Renal pelvis (tissue), 12 donors: ENCODE data around the gene CIB1. TPM values are rescaled to one million over a fixed set of nuclear protein-coding genes. Genes with fewer than 3 reads are reported as not detected.
"Not testable (repeated sequence)": the region's sequence is repeated elsewhere in the genome, so short reads cannot be mapped to it uniquely, and the experiment has no call there.

Experiments used
- DNase-seq: peaks from one replicate; pipeline ENCODE4 v3.0.0-alpha.2; 2013
- long read RNA-seq, 16 experiments: transcript quantifications; one replicate each; lab custom pipeline, GENCODE V29; 2026
- polyA plus RNA-seq, 3 donors: library from polyadenylated mRNA; unstranded; fragments of 120-200 nt; gene quantifications; one replicate each; pipeline ENCODE4 v1.2.1, GENCODE V29; 2013; ENCODE audit not compliant: insufficient read length in 3 of 3

CIB1 gene
- 10 to 100 TPM; 55.7 to 63.4 (median 63.0) TPM for polyA plus RNA-seq
- long read RNA-seq, donor 1, transcript CIB1-201 (7 exons, 1,247 nt): major isoform, 41 of 48 reads
- long read RNA-seq, donor 1, partial matches to known transcripts: 7 of 48 reads
- long read RNA-seq, donor 1, other reads (novel, unspliced or antisense): 0 of 48 reads
- long read RNA-seq, donor 2, transcript CIB1-201 (7 exons, 1,247 nt): major isoform, 43 of 397 reads
- long read RNA-seq, donor 2, partial matches to known transcripts: 314 of 397 reads
- long read RNA-seq, donor 2, other reads (novel, unspliced or antisense): 40 of 397 reads
- long read RNA-seq, donor 3, transcript CIB1-201 (7 exons, 1,247 nt): major isoform, 27 of 27 reads
- long read RNA-seq, donor 3, partial matches to known transcripts: 0 of 27 reads
- long read RNA-seq, donor 3, other reads (novel, unspliced or antisense): 0 of 27 reads
- long read RNA-seq, donor 4, transcript CIB1-201 (7 exons, 1,247 nt): major isoform, 51 of 61 reads
- long read RNA-seq, donor 4, partial matches to known transcripts: 10 of 61 reads
- long read RNA-seq, donor 4, other reads (novel, unspliced or antisense): 0 of 61 reads
- long read RNA-seq, donor 5, transcript CIB1-201 (7 exons, 1,247 nt): major isoform, 18 of 18 reads
- long read RNA-seq, donor 5, partial matches to known transcripts: 0 of 18 reads
- long read RNA-seq, donor 5, other reads (novel, unspliced or antisense): 0 of 18 reads
- long read RNA-seq, donor 6, transcript CIB1-201 (7 exons, 1,247 nt): major isoform, 37 of 48 reads
- long read RNA-seq, donor 6, partial matches to known transcripts: 11 of 48 reads
- long read RNA-seq, donor 6, other reads (novel, unspliced or antisense): 0 of 48 reads
- long read RNA-seq, donor 7, transcript CIB1-201 (7 exons, 1,247 nt): major isoform, 32 of 289 reads
- long read RNA-seq, donor 7, partial matches to known transcripts: 239 of 289 reads
- long read RNA-seq, donor 7, other reads (novel, unspliced or antisense): 17 of 289 reads
- long read RNA-seq, donor 8, transcript CIB1-201 (7 exons, 1,247 nt): major isoform, 9 of 9 reads
- long read RNA-seq, donor 8, partial matches to known transcripts: 0 of 9 reads
- long read RNA-seq, donor 8, other reads (novel, unspliced or antisense): 0 of 9 reads
- long read RNA-seq, donor 9, transcript CIB1-201 (7 exons, 1,247 nt): major isoform, 39 of 54 reads
- long read RNA-seq, donor 9, partial matches to known transcripts: 15 of 54 reads
- long read RNA-seq, donor 9, other reads (novel, unspliced or antisense): 0 of 54 reads
- long read RNA-seq, donor 10, transcript CIB1-201 (7 exons, 1,247 nt): major isoform, 37 of 42 reads
- long read RNA-seq, donor 10, partial matches to known transcripts: 5 of 42 reads
- long read RNA-seq, donor 10, other reads (novel, unspliced or antisense): 0 of 42 reads
- long read RNA-seq, donor 11, transcript CIB1-201 (7 exons, 1,247 nt): major isoform, 22 of 33 reads
- long read RNA-seq, donor 11, partial matches to known transcripts: 11 of 33 reads
- long read RNA-seq, donor 11, other reads (novel, unspliced or antisense): 0 of 33 reads
- long read RNA-seq, donor 12, transcript CIB1-201 (7 exons, 1,247 nt): major isoform, 46 of 68 reads
- long read RNA-seq, donor 12, partial matches to known transcripts: 22 of 68 reads
- long read RNA-seq, donor 12, other reads (novel, unspliced or antisense): 0 of 68 reads
- long read RNA-seq, donor 13, transcript CIB1-201 (7 exons, 1,247 nt): major isoform, 20 of 28 reads
- long read RNA-seq, donor 13, partial matches to known transcripts: 8 of 28 reads
- long read RNA-seq, donor 13, other reads (novel, unspliced or antisense): 0 of 28 reads
- long read RNA-seq, donor 14: 0 reads
- long read RNA-seq, donor 15: 0 reads
- long read RNA-seq, donor 16, transcript CIB1-201 (7 exons, 1,247 nt): major isoform, 43 of 63 reads
- long read RNA-seq, donor 16, partial matches to known transcripts: 20 of 63 reads
- long read RNA-seq, donor 16, other reads (novel, unspliced or antisense): 0 of 63 reads

DNA sequence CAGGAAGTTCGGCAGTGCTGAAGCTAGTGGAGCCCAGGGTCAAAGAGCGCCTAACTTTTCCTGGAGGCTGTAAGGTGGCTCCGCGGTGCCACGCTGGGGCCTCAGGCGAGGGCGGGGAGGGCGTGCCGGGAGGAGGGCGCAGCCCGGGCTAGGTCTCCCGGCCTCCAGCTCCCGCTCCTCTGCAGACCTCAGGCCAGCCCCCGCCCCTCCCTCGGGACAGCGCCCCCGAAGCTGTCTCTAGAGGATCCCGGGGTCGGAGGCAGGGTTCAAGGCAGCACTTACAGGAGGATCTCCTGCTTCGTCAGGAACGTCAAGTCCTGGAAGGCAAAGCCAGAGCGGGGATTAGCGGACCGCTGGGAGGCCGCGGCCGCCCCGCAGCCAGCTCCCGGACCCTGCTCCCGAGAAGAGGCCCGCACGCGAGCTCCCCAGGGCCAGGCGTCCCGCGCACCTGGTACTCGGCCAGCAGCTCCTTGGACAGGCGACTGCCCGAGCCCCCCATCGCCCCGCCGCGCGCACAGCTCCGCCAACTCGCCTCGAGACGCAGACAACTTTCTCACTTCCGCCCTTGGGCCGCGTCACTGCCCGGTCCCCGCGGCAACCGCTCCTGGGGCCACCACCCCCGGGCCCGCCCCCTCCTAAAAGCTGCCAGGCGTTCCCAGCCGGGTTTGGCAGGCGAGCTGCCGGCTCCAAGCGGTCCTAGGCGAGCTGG lies at the start of gene CIB1:
Gene CIB1 (minus strand): TSS at position 555 of the 709 bp plus-strand sequence. CDS start 56 bp downstream, at position 499.
- DNase-seq: peak; percentile 95

DNA sequence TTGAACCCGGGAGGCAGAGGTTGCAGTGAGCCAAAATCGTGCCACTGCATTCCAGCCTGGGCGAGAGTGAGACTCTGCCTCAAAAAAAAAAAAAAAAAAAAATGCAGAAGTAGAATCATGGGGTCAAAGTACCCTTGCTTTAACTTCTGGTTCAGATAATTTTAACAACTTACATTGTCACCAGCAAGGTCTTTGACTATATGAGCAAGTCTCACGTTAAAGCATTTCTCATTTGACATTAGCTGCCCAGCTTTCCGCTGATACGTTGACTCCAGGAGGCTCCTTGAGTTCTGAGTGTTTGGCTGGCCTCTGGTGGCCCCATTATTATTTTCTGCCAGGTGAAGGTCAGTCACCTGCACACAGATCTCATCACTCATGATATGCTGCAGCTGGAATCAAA lies 47.9 kb upstream of the CIB1 start:
- DNase-seq: not testable (repeated sequence)

DNA sequence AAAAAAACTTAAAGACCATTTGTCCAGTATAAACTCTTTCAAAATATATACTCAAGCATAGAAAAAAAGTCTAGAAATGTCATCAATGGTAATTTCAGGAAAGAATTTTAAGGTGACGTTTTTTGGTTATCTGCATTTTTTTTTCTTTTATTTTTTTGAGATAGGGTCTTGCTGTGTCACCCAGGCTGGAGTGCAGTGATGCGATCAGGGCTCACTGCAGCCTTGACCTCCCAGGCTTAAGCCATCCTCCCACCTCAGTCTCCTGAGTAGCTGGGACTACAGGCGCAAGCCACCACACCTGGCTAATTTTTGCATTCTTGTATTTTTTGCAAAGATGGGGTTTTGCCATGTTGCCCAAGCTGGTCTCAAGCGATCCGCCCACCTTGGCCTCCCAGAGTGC lies 47.0 kb upstream of the CIB1 start:
- DNase-seq: not testable (repeated sequence)

DNA sequence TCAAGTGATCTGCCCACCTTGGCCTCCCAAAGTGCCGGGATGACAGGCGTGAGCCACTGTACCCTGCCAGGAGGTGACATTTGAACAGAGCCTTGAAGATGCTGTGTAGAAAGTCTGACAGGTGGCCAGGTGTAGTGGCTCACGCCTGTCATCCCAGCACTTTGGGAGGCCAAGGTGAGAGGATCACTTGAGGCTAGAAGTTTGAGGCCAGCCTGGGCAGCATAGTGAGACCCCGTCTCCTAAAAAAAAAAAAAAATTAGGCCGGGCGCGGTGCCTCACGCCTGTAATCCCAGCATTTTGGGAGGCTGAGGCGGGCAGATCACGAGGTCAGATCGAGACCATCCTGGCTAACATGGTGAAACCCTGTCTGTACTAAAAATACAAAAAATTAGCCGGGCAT lies 44.7 kb upstream of the CIB1 start:
- DNase-seq: not testable (repeated sequence)

DNA sequence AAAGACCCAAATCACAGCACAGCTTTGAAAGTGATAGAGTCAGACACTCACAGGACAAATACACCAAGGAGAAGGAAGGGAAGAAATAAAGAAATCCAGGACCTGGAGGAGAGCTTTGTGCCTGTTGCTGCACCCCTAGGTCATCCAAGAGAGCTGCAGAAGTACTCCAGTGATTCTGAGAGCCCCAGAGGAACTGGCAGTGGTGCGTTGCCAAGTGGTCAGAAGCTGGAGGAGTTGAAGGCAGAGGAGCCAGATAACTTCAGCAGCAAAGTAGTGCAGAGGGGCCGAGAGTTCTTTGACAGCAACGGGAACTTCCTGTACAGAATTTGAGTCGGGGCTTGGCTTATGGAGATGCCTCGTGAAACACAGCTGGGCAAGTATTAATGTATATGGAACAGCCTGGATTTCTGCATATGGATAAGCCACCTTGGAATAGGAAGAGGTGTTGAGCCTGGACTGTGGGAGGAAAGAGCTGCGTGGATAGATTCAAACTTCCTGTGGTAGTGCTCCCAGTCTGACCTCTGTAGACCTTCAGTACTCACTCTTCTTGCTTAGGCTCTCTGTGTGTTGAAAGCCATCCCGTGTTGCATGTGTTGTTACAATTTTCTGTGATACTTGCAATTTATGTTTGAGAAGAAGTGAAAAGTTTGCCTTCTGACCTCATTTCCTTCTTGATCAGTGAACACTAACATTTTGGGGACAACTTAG lies 37.9 kb upstream of the CIB1 start:
- DNase-seq: no peak

DNA sequence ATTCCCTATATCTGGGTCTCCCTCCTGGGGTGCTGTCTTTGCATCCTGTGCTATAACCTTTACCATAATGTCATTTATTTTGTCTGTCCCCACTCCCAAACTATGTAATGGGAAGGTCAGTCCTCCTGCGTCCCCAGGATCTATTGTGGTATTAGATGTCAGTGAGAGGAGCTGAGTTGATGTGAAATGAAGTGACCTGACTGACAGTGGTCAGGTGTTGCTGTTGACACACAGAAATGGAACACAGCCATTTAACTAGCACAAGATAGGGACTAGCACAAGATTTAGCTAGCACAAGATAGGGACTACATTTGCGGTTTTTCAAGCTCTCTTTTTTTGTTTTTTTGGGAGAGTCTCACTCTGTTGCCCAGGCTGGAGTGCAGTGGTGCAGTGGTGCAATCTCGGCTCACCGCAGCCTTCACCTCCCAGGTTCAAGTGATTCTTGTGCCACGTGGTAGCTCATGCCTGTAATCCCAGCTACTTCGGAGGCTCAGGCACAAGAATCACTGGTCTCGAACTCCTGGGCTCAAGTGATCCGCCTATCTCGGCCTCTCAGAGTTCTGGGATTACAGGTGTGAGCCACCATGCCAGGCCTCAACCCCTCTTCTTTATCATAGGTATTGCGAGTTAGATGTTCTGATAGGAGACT lies 36.9 kb upstream of the CIB1 start:
- no peak for DNase-seq

DNA sequence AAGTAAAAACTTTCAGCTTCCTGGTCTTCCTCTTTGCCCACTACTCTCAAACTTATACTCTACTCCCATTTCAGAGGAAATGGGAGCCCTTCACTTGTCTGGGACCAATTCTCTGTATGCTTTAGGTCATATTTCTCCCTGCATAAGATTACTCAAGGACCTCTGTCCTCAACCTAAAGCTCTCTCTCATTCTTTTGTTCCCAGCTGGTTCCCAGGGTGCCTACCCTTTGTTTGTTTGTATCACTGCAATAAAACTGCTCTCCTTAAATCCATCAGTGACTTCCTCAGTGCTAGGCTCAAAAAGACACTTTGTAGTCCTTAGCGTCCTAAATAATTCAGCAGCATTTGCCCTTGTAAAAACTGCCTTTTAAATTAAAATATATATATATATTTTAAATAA lies 34.7 kb upstream of the CIB1 start:
- no peak for DNase-seq

- no peak for DNase-seq
Measured at GRCh38 chr15:90266485-90266884, 32.7 kb upstream of the CIB1 start.

DNA sequence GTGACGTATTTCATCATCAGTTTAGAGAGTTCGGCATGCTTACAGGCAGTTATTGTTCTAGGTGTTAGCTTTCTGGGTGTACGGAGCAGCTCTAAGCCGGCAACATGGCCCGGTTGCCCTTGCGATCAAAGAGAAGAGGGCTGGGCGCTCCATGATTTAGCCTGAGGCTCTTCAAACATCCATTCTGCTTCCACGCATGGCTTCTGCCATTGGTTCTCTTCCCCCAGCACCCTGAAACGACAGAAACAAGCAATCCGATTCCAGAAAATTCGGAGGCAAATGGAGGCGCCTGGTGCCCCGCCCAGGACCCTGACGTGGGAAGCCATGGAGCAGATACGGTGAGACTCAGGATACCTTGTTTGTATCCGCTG lies 32.3 kb upstream of the CIB1 start:
- peak; percentile 38 for DNase-seq

DNA sequence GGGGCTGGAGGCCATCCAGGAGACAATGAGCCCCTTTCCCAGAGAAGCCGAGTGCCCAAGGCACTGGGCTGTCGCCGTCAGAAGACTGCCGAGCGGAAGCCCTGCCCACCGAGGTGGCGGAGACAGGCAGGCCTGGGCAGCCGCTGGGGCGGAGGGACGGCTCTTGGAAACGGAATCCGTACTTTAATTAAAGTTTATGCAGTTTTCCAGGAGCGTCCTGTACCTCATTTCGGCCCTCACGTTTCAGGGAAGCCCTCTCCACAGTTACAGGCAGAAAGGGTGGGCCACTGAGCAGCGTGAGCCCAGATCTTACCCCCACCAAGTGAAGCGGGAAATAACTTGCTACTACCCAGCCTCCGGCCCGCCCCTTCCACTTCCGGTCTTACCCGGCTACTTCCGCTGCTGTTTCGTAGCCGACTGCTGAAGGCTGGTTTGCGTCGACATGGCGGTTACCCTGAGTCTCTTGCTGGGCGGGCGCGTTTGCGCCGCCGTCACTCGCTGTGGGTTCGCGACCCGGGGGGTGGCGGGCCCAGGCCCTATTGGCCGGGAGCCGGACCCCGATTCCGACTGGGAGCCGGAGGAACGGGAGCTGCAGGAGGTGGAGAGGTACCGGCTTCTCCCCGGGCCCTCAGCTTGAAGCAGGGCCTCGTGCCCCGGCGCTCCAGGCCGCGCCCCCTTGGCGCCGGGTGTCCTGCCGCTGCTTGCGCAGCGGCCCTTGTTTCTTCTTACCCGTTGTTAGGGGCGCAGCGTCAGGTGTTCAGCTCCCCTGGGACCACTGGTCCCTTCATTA lies 31.7 kb upstream of the CIB1 start, which contains the start of gene NGRN:
Gene NGRN (plus strand): TSS at position 402 of the 790 bp plus-strand sequence. CDS start 41 bp downstream, at position 443.
- DNase-seq: peak; percentile 94

DNA sequence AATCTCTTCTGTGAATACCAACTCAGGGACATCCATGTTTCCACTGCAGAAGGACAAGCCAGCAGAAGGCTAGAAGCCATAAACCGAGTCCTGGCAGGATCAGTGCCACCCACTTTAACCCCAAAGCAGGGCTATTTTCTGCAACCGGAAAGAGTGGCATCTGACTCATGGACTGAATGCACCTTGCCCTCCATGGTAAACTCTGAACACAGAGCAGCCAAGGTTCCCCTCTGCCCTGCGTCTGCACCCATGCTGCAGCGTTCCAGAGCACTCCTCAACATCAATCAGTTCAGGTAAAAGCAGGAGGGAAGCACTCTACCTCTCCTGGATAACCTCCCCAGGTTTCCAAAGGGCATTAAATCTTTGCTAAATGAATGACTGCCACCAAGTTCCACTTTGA lies 30.9 kb upstream of the CIB1 start:
- DNase-seq: no peak

- no peak for DNase-seq
Measured at GRCh38 chr15:90262426-90262825, 28.7 kb upstream of the CIB1 start.

GRCh38 chr15:90261811-90262210 lies 28.1 kb upstream of the CIB1 start:
- DNase-seq: no peak

DNA sequence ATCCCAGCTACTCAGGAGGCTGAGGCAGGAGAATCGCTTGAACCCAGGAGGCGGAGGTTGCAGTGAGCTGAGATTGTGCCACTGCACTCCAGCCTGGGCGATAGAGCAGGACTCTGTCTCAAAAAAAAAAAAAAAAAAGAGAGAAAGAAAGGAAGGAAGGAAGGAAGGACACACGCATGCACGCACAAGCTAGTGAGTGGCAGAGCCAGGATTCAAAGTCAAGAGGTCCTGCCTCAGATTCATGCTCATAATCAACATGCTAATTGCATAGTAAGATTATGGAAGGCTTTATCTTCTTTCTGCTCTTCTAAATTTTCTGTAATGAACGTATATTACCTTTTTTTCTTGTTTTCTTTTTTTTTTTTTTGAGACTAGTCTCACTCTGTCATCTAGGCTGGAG lies 27.0 kb upstream of the CIB1 start:
- DNase-seq: not testable (repeated sequence)

GRCh38 chr15:90259524-90259923 lies 25.8 kb upstream of the CIB1 start:
- no peak for DNase-seq

DNA sequence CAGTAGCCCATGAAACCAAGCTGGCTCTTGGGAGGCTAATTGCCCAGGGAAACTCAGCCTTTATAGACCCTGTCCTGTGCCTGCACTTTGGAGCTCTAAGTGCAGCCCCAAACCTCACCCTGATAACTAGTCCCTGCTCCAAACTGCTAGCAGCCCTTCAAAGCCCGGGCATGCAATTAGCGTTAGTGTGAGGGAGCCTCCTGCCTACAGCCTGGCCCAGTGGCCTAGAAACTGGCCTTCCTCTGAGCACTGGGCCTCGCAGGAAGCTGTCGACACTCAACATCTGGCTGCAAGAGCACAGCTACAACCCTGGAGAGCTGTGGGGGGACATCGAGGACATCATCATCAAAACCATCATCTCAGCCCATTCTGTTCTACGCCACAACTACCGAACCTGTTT lies 24.0 kb upstream of the CIB1 start:
- DNase-seq: no peak

DNA sequence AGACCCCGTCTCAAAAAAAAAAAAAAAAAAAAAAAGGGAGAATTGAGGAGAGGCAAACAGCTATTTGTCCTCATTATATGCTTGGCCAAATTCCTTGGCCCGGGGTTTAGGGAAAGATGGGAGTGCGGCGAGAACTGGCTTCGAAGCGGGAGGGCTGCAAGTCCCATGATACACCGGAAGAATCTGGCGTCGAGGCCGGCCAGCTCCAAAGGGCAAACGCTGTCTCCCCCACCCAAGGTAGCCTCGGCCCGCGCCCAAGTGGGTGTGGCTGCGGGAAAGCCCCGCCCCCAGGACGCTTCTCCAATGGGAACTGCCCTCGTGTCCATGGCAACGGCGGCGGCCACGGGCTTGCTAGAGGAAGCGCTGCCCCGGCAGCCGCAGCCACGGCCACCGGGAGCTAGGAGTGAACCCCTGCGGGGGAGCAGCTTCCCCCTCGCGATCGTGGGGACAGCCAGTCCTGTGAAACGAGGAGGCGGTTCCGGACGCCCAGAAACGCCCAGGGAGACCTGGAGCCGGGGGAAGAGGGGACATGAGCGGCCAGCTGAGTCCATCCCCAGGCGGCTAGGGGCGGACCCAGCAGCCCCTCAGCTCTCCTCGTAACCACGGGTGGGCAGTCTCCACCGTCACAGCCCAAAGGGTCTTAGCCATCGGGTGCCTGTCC lies 15.6 kb upstream of the CIB1 start, which contains the start of gene TTLL13:
Gene TTLL13 (plus strand): TSS at position 354 of the 661 bp plus-strand sequence. CDS start 1,075 bp downstream, outside the sequence.
- peak; percentile 93 for DNase-seq
